IPS-18c (cell line): ENCODE data around the gene STUB1.

Experiments used
- H3K4me3 ChIP-seq: 2 replicates; pipeline ENCODE4 v1.7.0; 2013; ENCODE audit warnings: low read depth, mild to moderate bottlenecking, low read length, moderate library complexity; ENCODE audit not compliant: insufficient read depth
- H3K9me3 ChIP-seq: one replicate; pipeline ENCODE4 v1.6.1; 2013; ENCODE audit warnings: mild to moderate bottlenecking, low read length, moderate library complexity; ENCODE audit not compliant: control insufficient read depth, insufficient read depth

The STUB1 gene

DNA sequence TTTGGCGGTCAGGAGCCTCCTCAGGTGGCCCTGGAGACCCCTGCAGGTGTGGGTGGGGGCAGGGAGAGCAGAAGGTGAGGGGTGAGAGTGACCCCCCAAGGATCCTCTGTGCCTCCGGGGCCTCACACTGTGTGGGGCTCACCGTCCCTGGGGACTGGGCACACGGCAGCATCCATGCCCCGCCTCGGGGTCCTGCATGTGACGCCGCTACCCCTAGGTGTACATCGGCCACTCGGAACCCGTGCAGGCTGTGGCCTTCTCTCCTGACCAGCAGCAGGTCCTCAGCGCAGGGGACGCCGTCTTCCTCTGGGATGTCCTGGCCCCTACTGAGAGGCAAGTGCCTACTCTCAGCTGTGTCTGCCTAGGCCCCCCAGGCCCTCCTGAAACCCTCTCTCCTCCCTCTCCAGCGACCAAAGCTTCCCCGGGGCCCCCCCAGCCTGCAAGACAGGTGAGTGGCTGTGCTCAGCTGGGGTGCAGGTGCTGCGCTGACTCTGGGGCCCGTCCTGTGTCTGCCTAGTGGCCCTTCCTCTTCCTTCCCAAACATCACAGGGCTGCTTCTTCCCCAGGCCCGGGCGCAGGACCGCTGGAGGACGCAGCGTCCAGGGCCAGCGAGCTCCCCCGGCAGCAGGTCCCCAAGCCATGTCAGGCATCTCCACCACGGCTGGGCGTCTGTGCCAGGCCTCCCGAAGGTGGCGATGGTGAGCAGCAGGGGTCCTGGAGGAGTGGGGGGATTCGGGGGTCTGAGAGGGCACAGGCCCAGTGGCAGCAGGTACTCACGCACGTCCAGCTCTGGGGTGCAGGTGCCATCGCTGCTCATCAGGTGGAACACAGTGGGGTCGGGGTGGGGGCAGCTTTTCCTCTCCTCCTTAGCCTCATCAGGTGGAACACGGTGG lies 21.3 kb upstream of the STUB1 start:
- no peak overlapping the region for H3K4me3 ChIP-seq
- no peaks in the 10 kb centered on the region for H3K9me3 ChIP-seq

DNA sequence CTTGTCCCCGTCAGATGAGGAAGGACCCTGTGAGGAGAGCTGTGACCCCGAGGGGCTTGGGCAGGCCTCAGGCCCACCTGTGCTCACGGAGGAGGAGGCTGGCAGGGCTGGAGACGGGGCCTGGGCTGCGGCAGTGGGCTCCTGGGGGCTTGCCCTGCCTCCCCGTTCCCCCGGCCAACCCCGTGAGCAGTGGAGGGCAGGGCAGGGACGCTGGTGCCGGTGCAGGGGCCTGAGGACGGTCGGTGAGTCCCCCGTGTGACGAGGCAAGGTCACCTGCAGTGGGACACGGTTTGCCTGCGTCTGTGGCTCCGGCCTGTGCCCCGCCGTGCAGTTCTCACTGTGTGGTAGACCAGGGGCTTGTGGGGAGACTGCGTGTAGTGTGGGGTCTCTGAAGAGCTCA lies 20.6 kb upstream of the STUB1 start:
- Histone ChIP-seq H3K9me3 (no peaks in the 10 kb centered on the region), H3K4me3 (no peak overlapping the region)

GRCh38 chr16:660132-660458 lies 20.1 kb upstream of the STUB1 start:
- Histone ChIP-seq H3K4me3 (no peak overlapping the region), H3K9me3 (no peaks in the 10 kb centered on the region)

DNA sequence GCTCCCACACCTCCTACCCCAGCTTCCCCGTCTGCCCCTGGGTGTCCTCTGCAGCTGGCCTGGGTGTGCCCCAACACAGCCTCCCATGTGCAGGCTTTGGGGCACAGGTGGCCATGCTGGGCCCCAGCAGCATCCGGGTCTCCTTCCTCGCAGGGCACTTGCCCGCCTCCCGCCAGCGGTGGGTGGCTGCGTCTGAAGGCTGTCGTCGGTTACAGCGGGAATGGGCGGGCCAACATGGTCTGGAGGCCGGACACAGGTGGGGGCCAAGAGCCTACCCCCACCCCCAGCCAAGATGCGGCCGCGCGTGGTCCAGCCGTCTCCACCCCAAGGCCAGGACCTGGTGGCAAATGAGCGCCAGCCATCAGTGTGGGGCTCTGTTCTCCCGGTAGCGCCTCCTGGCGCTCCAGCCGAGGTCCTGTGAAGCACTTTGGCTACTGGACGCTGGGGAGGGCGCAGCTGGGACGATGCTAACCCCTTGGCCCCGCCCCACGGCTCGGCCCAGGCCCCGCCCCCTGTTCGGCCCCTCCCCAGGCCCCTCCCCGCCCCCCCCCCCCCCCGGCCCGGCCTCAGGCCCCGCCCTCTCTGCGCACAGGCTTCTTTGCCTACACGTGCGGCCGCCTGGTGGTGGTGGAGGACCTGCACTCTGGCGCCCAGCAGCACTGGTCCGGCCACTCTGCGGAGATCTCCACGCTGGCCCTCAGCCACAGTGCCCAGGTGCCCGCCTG lies 19.6 kb upstream of the STUB1 start:
- Histone ChIP-seq H3K9me3 (no peaks in the 10 kb centered on the region), H3K4me3 (no peak overlapping the region)

DNA sequence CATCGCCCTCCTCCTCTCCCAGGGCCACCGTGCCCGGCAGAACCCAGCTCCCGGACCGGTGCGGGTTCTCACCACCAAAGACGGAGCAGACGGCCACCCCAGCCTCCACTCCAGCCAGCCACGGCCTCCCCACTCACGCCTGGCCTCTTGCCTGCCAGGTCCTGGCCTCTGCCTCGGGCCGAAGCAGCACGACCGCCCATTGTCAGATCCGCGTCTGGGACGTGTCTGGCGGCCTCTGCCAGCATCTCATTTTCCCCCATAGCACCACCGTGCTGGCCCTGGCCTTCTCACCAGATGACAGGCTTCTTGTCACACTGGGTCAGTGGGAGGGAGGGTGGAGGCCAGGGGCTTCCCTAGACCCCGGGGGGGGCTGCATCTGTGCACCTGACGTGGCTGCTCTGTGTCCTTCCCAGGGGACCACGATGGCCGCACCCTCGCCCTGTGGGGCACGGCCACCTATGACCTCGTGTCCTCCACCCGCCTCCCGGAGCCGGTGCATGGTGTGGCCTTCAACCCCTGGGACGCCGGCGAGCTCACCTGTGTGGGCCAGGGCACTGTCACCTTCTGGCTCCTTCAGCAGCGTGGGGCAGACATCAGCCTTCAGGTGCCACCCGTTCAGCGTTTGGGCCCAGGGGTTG lies 18.9 kb upstream of the STUB1 start:
- no peak overlapping the region for H3K4me3 ChIP-seq

GRCh38 chr16:662095-662494 lies 18.1 kb upstream of the STUB1 start:
- Histone ChIP-seq H3K4me3 (no peak overlapping the region), H3K9me3 (no peaks in the 10 kb centered on the region)

More for the DNA sequence above, 18.9 kb upstream of the STUB1 start:
- H3K9me3 ChIP-seq, result no peaks in the 10 kb centered on the region

DNA sequence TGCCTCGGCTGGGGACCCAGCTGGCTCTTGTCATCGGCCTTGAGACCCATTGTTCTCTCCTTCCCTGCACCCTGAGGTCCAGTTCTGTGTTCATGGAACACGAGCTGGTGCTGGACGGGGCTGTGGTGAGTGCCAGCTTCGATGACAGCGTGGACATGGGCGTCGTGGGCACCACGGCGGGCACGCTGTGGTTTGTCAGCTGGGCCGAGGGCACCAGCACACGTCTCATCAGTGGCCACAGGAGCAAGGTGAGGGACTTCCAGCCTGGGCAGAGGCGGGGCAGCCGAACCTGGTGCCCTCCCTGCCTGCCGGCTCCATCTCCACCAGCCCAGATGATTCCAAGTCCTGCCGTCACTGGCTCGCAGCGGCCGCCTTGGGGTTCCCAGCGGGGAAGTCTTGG lies 17.6 kb upstream of the STUB1 start:
- Histone ChIP-seq H3K9me3 (no peaks in the 10 kb centered on the region), H3K4me3 (no peak overlapping the region)

- Histone ChIP-seq H3K4me3 (no peak overlapping the region), H3K9me3 (no peaks in the 10 kb centered on the region)
These were observed 13.6 kb upstream of the STUB1 start for GRCh38 chr16:666572-666971.

- no peak overlapping the region for H3K4me3 ChIP-seq
- no peaks in the 10 kb centered on the region for H3K9me3 ChIP-seq
These were observed 13.0 kb upstream of the STUB1 start for GRCh38 chr16:667113-667779.

DNA sequence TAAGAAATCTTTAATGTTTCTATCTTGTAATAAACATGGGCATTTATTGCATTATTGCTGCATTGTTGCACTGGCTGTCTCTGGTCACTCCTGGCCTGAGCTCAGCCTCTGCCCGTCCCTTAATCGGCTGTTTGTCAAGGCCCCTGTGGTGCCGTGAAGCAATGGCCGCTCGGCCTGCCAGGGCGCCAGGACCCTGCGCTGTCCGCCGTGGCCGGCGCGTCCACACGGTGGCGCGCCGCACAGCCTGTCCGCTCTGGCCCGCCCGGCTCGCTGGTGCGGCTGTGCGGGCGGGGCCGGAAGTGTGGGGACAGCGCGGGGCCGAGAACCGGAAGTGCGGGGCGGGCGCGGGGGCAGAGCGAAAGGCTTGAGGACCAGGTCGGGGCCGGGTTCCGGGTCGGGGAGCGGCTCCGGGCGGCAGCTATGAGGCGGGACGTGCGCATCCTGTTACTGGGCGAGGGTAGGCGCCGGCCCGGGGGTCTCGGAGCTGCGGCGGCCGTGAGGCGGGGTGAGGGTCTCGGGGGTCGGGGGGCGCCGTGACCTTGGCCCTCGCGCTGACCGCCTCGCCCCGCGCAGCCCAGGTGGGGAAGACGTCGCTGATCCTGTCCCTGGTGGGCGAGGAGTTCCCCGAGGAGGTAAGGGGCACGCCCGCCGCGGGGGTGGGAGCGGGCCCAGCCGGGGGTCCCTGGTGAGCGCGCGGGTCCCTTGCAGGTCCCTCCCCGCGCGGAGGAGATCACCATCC lies 12.3 kb upstream of the STUB1 start, which contains the start of gene RHOT2:
Gene RHOT2 (plus strand): TSS at position 353 of the 739 bp plus-strand sequence. CDS start 68 bp downstream, at position 421.
- no peaks in the 10 kb centered on the region for H3K9me3 ChIP-seq
- H3K4me3 ChIP-seq, result peak within 1 kb of the TSS; percentile 87

GRCh38 chr16:668519-669171 lies 11.6 kb upstream of the STUB1 start:
- no peaks in the 10 kb centered on the region for H3K9me3 ChIP-seq
- peak overlapping the region; percentile 87 for H3K4me3 ChIP-seq

DNA sequence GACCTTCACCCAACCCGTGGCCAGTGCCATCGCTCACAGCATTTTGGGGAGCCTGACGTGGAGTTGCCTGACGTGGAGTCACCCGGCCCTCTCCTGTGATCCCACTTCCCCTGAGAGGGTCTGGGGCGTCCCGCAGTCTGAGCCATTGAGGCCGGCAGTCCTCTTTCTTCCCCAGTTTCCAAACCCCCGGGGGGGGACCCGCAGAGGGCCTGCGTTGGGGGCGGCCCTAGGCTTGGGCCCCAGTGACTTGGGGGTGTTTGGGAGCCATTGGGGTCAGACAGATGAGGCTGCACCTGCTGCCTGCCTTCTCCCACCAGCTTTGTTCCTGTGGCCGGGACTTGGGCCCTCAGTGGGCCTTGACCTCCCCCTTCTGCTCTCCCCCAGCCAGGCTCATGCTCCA lies 10.5 kb upstream of the STUB1 start:
- Histone ChIP-seq H3K4me3 (no peak overlapping the region), H3K9me3 (no peaks in the 10 kb centered on the region)

- no peaks in the 10 kb centered on the region for H3K9me3 ChIP-seq
- H3K4me3 ChIP-seq, result no peak overlapping the region
These were observed 9.5 kb upstream of the STUB1 start for GRCh38 chr16:670485-671352.

DNA sequence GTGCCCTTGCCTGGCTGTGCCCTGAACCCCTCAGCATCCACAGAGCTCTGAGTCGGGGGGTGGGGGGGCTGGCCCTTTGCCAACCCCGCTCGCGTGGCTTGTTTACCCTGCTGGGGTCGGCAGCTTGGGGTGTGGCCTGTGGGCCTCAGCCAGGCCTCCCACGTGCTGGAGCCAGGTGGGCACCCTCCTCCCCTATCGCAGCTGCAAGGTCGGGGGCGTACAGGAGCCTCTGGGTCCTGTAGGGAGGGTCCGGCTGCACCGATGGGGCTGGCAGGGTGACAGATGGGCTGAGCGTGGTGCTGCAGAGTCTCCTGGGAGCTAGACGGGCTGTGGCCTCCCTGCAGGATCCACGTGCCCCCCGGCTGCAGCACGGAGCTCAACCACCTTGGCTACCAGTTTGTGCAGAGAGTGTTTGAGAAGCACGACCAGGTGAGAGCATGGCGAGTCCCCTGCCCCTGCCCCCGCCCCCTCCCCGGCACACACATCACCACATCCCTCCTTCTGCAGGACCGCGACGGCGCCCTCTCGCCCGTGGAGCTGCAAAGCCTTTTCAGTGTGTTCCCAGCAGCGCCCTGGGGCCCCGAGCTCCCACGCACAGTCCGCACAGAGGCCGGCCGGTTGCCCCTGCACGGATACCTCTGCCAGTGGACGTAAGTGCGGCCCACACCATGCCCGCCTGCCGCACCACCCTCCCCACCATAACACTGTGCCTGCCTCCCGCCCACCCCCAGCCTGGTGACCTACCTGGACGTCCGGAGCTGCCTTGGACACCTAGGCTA lies 8.7 kb upstream of the STUB1 start:
- Histone ChIP-seq H3K4me3 (no peak overlapping the region), H3K9me3 (no peaks in the 10 kb centered on the region)

- Histone ChIP-seq H3K4me3 (no peak overlapping the region), H3K9me3 (no peaks in the 10 kb centered on the region)
These were observed 7.8 kb upstream of the STUB1 start for GRCh38 chr16:672371-672770.
